ENCODE results near the gene PPP1R12C. TPM values are rescaled to one million over a fixed set of nuclear protein-coding genes. Genes with fewer than 3 reads are reported as not detected.

PPP1R12C gene
- polyA plus RNA-seq, 3 donors, result 2.1 to 206 (median 2.6) TPM

- intact Hi-C loops (cut with micrococcal nuclease), result no loop called here
- H3K4me3 ChIP-seq (replicated peaks in 1 of 3; ENCODE audit: low read depth in 2 of 3, low read length in 3 of 3), result no peak overlapping the region
- peaks cover 2 to 6% of the 10 kb centered on the region in 2 donors for H3K36me3 Mint-ChIP-seq
- H3K9me3 ChIP-seq (replicated peaks in 1 of 2; ENCODE audit: control insufficient read depth in 1 of 2, insufficient read depth in 1 of 2, low read length in 2 of 2), result peaks cover 4 to 8% of the 10 kb centered on the region in 2 donors
- no peaks in the 10 kb centered on the region for H4K20me1 ChIP-seq (ENCODE audit: insufficient read depth, low read length)
- no peaks in the 10 kb centered on the region for H3K79me2 ChIP-seq (ENCODE audit: insufficient read depth, low read length)
- H3K9ac ChIP-seq (ENCODE audit: insufficient read depth, low read length, poor library complexity, severe bottlenecking), result no peak overlapping the region
- no peak overlapping the region for H3K27ac ChIP-seq (ENCODE audit: low read depth in 1 of 2, low read length in 2 of 2)
- H3K27me3 Mint-ChIP-seq (ENCODE audit: low read depth in 3 of 3), result peaks cover 67 to 89% (median 84%) of the 10 kb centered on the region in 3 donors
- H3K4me1 ChIP-seq (ENCODE audit: control insufficient read depth in 1 of 2, insufficient read depth in 2 of 2, low read length in 2 of 2), result peaks cover 5 to 17% of the 10 kb centered on the region in 2 donors
- 82% methylated on average over 14 of the region's 18 CpGs for WGBS (ENCODE audit: insufficient coverage)
- no peak overlapping the region for H3K4me2 ChIP-seq (replicated peaks; ENCODE audit: extremely low read depth, low read length, poor library complexity, severe bottlenecking)
- H3K4me3 Mint-ChIP-seq, result peak overlapping the region in 1 of 2 donors; percentile 73
- H3K27ac Mint-ChIP-seq, result peak overlapping the region in 1 of 7 donors; percentile 82
- peaks cover 3 to 21% (median 15%) of the 10 kb centered on the region in 7 donors for H3K9me3 Mint-ChIP-seq
- DNase-seq, result no peak
- peaks cover 7% of the 10 kb centered on the region for H3K4me1 Mint-ChIP-seq
- TF ChIP-seq CTCF (IDR thresholded peaks at IDR 0.05), result no peak
- peaks cover 14 to 75% of the 10 kb centered on the region in 2 donors for H3K27me3 ChIP-seq (ENCODE audit: control insufficient read depth in 2 of 2, insufficient read depth in 2 of 2, low read length in 2 of 2)
- no peaks in the 10 kb centered on the region for H3K36me3 ChIP-seq (replicated peaks in 1 of 2; ENCODE audit: control insufficient read depth in 1 of 2, insufficient read depth in 2 of 2, low read length in 2 of 2)
- H2AFZ ChIP-seq (ENCODE audit: insufficient read depth, low read depth, low read length, poor library complexity, severe bottlenecking), result no peak overlapping the region
Measured at GRCh38 chr19:55158848-55159749, 41.7 kb upstream of the PPP1R12C start.

- peaks cover 4 to 8% of the 10 kb centered on the region in 2 donors for H3K9me3 ChIP-seq (replicated peaks in 1 of 2; ENCODE audit: control insufficient read depth in 1 of 2, insufficient read depth in 1 of 2, low read length in 2 of 2)
- DNase-seq, result no peak
- peaks cover 5 to 17% of the 10 kb centered on the region in 2 donors for H3K4me1 ChIP-seq (ENCODE audit: control insufficient read depth in 1 of 2, insufficient read depth in 2 of 2, low read length in 2 of 2)
- H3K79me2 ChIP-seq (ENCODE audit: insufficient read depth, low read length), result no peaks in the 10 kb centered on the region
- no peak overlapping the region for H3K27ac Mint-ChIP-seq
- H4K20me1 ChIP-seq (ENCODE audit: insufficient read depth, low read length), result no peaks in the 10 kb centered on the region
- H2AFZ ChIP-seq (ENCODE audit: insufficient read depth, low read depth, low read length, poor library complexity, severe bottlenecking), result no peak overlapping the region
- peaks cover 64 to 87% (median 84%) of the 10 kb centered on the region in 3 donors for H3K27me3 Mint-ChIP-seq (ENCODE audit: low read depth in 3 of 3)
- no peak overlapping the region for H3K27ac ChIP-seq (ENCODE audit: low read depth in 1 of 2, low read length in 2 of 2)
- intact Hi-C loops (cut with micrococcal nuclease), result no loop called here
- TF ChIP-seq CTCF (IDR thresholded peaks at IDR 0.05), result no peak
- 79% methylated on average over 4 of the region's 4 CpGs for WGBS (ENCODE audit: insufficient coverage)
- H3K4me3 ChIP-seq (replicated peaks in 1 of 3; ENCODE audit: low read depth in 2 of 3, low read length in 3 of 3), result no peak overlapping the region
- no peak overlapping the region for H3K4me2 ChIP-seq (replicated peaks; ENCODE audit: extremely low read depth, low read length, poor library complexity, severe bottlenecking)
- peak overlapping the region in 1 of 2 donors; percentile 27 for H3K4me3 Mint-ChIP-seq
- H3K36me3 ChIP-seq (replicated peaks in 1 of 2; ENCODE audit: control insufficient read depth in 1 of 2, insufficient read depth in 2 of 2, low read length in 2 of 2), result no peaks in the 10 kb centered on the region
- peaks cover 7% of the 10 kb centered on the region for H3K4me1 Mint-ChIP-seq
- peaks cover 14 to 74% of the 10 kb centered on the region in 2 donors for H3K27me3 ChIP-seq (ENCODE audit: control insufficient read depth in 2 of 2, insufficient read depth in 2 of 2, low read length in 2 of 2)
- H3K36me3 Mint-ChIP-seq, result peaks cover 2 to 6% of the 10 kb centered on the region in 2 donors
- H3K9ac ChIP-seq (ENCODE audit: insufficient read depth, low read length, poor library complexity, severe bottlenecking), result no peak overlapping the region
- H3K9me3 Mint-ChIP-seq, result peaks cover 3 to 21% (median 15%) of the 10 kb centered on the region in 7 donors
Measured at GRCh38 chr19:55158423-55158822, 41.0 kb upstream of the PPP1R12C start.
